Endothelial cell of umbilical vein (primary cell): ENCODE data around the gene KIRREL1. TPM values are rescaled to one million over a fixed set of nuclear protein-coding genes. Genes with fewer than 3 reads are reported as not detected.

Source experiments
- BruUV-seq: library from RNA; stranded (reverse); fragments of 400-500 nt; replicated peaks from 2 replicates; lab custom pipeline; 2021; lab: Mats Ljungman, UMichigan
- CTCF ChIA-PET: fragments of 300-600, 350-600 bp; sonication (Branson Sonifier 250); formaldehyde crosslinking; loops from one replicate; lab custom pipeline; 2021; ENCODE audit warnings: antibody characterized with exemption, inconsistent platforms; lab: Charles Lee
- POLR2A ChIA-PET: fragments of 300-600, 350-600 bp; sonication (Branson Sonifier 250); formaldehyde crosslinking; loops from one replicate; lab custom pipeline; 2021; ENCODE audit warnings: antibody characterized with exemption, inconsistent platforms; lab: Charles Lee
- DNase-seq: peaks from one replicate; pipeline ENCODE4 v3.0.0-alpha.2; 2011; ENCODE audit warnings: low read depth, low spot score
- FAIRE-seq: peaks from 2 replicates; lab custom pipeline; 2011; peaks lifted over from hg19 to GRCh38; lab: Jason Lieb, UNC
- H2AFZ ChIP-seq: 2 replicates; pipeline ENCODE4 v1.6.0; 2012; ENCODE audit warnings: low read depth, low read length, control low read depth, inconsistent platforms
- H3K27ac ChIP-seq: 2 replicates; pipeline ENCODE4 v1.5.1; 2011; ENCODE audit warnings: low read depth, mild to moderate bottlenecking, control low read depth, low read length, moderate library complexity; ENCODE audit not compliant: insufficient read depth
- H3K27me3 ChIP-seq, 2 experiments: 2 replicates each; pipeline versions ENCODE4 v1.6.0 to v1.6.1; 2011; ENCODE audit warnings: low read length in 2 of 2, mixed read lengths in 1 of 2; ENCODE audit not compliant: control insufficient read depth in 2 of 2, insufficient read depth in 2 of 2
- H3K36me3 ChIP-seq, 2 experiments: 2 replicates in 1 of 2; 3 replicates in 1 of 2; pipeline ENCODE4 v1.5.1; 2011; ENCODE audit warnings: low read length in 2 of 2, mild to moderate bottlenecking in 1 of 2, moderate library complexity in 1 of 2; ENCODE audit not compliant: control insufficient read depth in 2 of 2, insufficient read depth in 2 of 2; ENCODE audit errors: extremely low read depth in 1 of 2
- H3K4me1 ChIP-seq: 3 replicates; pipeline ENCODE4 v1.5.1; 2011; ENCODE audit warnings: mild to moderate bottlenecking, low read length; ENCODE audit not compliant: control insufficient read depth, insufficient read depth; ENCODE audit errors: extremely low read depth
- H3K4me2 ChIP-seq: 2 replicates; pipeline ENCODE4 v1.6.1; 2011; ENCODE audit warnings: low read length, control low read depth, mixed read lengths; ENCODE audit not compliant: insufficient read depth
- H3K4me3 ChIP-seq, 3 experiments: fragments of 200-600 bp in 1 of 3; sonication (generic), shearing (Covaris generic) in 1 of 3; replicated peaks in 1 of 3; 2 replicates each; pipeline ENCODE4 v1.5.1; 2011 to 2016; ENCODE audit warnings: control low read depth in 3 of 3, low read length in 3 of 3, mild to moderate bottlenecking in 2 of 3, inconsistent platforms in 1 of 3, low read depth in 1 of 3, moderate library complexity in 1 of 3; ENCODE audit not compliant: insufficient read depth in 1 of 3
- H3K79me2 ChIP-seq: 2 replicates; pipeline ENCODE4 v1.6.0; 2012; ENCODE audit warnings: low read length, inconsistent platforms; ENCODE audit not compliant: control insufficient read depth, insufficient read depth
- H3K9ac ChIP-seq: replicated peaks from 2 replicates; pipeline ENCODE3; 2011; ENCODE audit warnings: low read length, control low read depth; ENCODE audit not compliant: insufficient read depth; ENCODE audit errors: extremely low read depth
- H3K9me1 ChIP-seq: replicated peaks from 3 replicates; pipeline ENCODE4 v1.6.0; 2011; ENCODE audit warnings: mild to moderate bottlenecking, low read length; ENCODE audit not compliant: control insufficient read depth, insufficient read depth; ENCODE audit errors: extremely low read depth
- H3K9me3 ChIP-seq: replicated peaks from 2 replicates; pipeline ENCODE4 v1.5.1; 2012; ENCODE audit warnings: low read length, inconsistent platforms; ENCODE audit not compliant: control insufficient read depth, insufficient read depth
- H4K20me1 ChIP-seq: replicated peaks from 2 replicates; pipeline ENCODE3; 2011; ENCODE audit warnings: mild to moderate bottlenecking, low read length; ENCODE audit not compliant: control insufficient read depth, insufficient read depth; ENCODE audit errors: extremely low read depth
- EZH2 ChIP-seq: IDR thresholded peaks from 2 replicates; pipeline ENCODE4 v1.6.1; 2012; ENCODE audit warnings: borderline replicate concordance, low read depth, mild to moderate bottlenecking, moderate library complexity, low read length, inconsistent platforms; ENCODE audit not compliant: severe bottlenecking
- FOS ChIP-seq: IDR thresholded peaks from 2 replicates; pipeline ENCODE4 v1.6.1; 2011; ENCODE audit warnings: mild to moderate bottlenecking, low read length, moderate library complexity, borderline replicate concordance; ENCODE audit not compliant: insufficient read depth
- GATA2 ChIP-seq: IDR thresholded peaks from 2 replicates; pipeline ENCODE4 v1.7.0; 2011; ENCODE audit warnings: low read depth, mild to moderate bottlenecking, moderate library complexity, mixed read lengths, low read length; ENCODE audit not compliant: insufficient read length, insufficient read depth
- JUN ChIP-seq: IDR thresholded peaks from 2 replicates; pipeline ENCODE4 v1.6.1; 2011; ENCODE audit warnings: borderline replicate concordance, low read depth; ENCODE audit not compliant: insufficient read length, insufficient read depth
- MYC ChIP-seq: IDR thresholded peaks from one replicate; pipeline ENCODE4 v1.6.1; 2011; ENCODE audit warnings: mild to moderate bottlenecking, low read depth, low read length
- POLR2A ChIP-seq: IDR thresholded peaks from 2 replicates; pipeline ENCODE4 v1.6.1; 2012; ENCODE audit warnings: low read depth, mild to moderate bottlenecking, control low read depth, low read length
- POLR2AphosphoS5 ChIP-seq: IDR thresholded peaks from 2 replicates; pipeline ENCODE4 v1.6.1; 2012; ENCODE audit warnings: low read depth, mild to moderate bottlenecking, control low read depth, low read length, moderate library complexity; ENCODE audit not compliant: insufficient read depth
- dilution Hi-C: fragments of 300-500 bp; cut with MboI; formaldehyde crosslinking; loops from one replicate; pipeline ENCODE4 v1.15.0; 2019; ENCODE audit warnings: low sequenced_read_pairs; ENCODE audit not compliant: extremely low pct_ligation_motif_present
- intact Hi-C: fragments of 100-400 bp; cut with micrococcal nuclease; formaldehyde crosslinking; loops from one replicate; pipeline ENCODE4 v1.10.0; 2022
- polyA plus RNA-seq, 4 experiments: library from polyadenylated mRNA; depleted of rRNA in 3 of 4; stranded (reverse) in 3 of 4; unstranded in 1 of 4; fragments of >200 nt; gene quantifications; 2 replicates each; pipeline versions ENCODE4 v1.2.1 to v1.2.3, GENCODE V29; 2011 to 2012; ENCODE audit warnings: missing spikeins in 1 of 4
- total RNA-seq: library from RNA; stranded (reverse); gene quantifications from 2 replicates; pipeline ENCODE4 v1.2.3, GENCODE V29; 2021
- TF ChIP-seq, protein P1 (sequence below), 2 donors: IDR thresholded peaks; 1 replicate in 1 of 2; 2 replicates in 1 of 2; pipeline ENCODE4 v1.5.1; 2011; ENCODE audit warnings: low read length in 2 of 2, mild to moderate bottlenecking in 2 of 2, moderate library complexity in 2 of 2, control low read depth in 1 of 2, inconsistent platforms in 1 of 2, low read depth in 1 of 2; ENCODE audit not compliant: insufficient read depth in 1 of 2; ENCODE audit errors: extremely low read depth in 1 of 2
- TF ChIP-seq, protein P2 (sequence below): IDR thresholded peaks from 2 replicates; pipeline ENCODE4 v1.6.1; 2011; ENCODE audit not compliant: insufficient read depth, insufficient read length

Gene KIRREL1
- total and polyA plus RNA-seq, 2 donors (not counting 3 experiments of a cell fraction or from before 2014, with no cell fraction given) = 35.6 to 57.6 TPM

DNA sequence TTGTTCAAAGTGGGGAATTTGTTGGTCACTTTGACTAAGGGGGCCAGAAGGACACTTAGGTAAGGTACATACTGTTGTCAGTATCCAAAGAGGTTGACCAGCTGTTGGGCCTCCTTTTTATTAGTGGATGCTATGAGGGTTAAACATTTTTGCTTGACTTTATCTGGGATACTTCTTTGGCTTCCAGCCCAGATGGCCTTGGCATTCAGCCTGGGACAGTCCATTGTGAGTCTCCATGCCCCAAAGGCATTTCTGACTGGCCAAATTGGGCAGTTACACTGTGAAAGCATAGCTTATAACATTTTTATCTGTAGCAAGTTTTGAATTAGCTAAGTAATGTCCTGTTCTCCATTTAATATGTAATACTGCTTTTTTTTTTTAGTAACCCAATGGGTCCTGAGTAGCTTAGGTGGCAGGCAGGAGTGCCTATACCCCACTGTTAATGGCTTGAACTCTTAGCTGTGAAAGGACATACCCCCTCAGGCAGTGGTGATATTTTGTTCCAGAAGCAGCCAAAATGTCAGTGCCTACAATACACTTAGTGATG lies 151.8 kb downstream of the KIRREL1 start:
- FAIRE-seq = no peak
- H3K9me3 ChIP-seq = no peaks in the 10 kb centered on the region
- no peak overlapping the region for H3K4me2 ChIP-seq
- H3K4me1 ChIP-seq = peaks cover 14% of the 10 kb centered on the region
- H3K27me3 ChIP-seq = peaks cover 0 to 2% of the 10 kb centered on the region in 2 experiments
- peak; percentile 17 for DNase-seq
- no peak overlapping the region for H3K27ac ChIP-seq
- H4K20me1 ChIP-seq = no peaks in the 10 kb centered on the region
- ChIA-PET POLR2A (no interaction called here), CTCF (interaction anchor here (0.8 to 1.6 kb wide), 4 partner anchors 20 to 267 kb away, joined by 3 to 4 read pairs (median 3); no protein-coding TSS in a partner anchor)
- BruUV-seq = no TSS peak
- H3K9me1 ChIP-seq = no peaks in the 10 kb centered on the region
- intact Hi-C loops (no loop called here), dilution Hi-C loops (no loop called here)
- H3K36me3 ChIP-seq = no peaks in the 10 kb centered on the region
- no peak overlapping the region for H3K4me3 ChIP-seq
- no peak overlapping the region for H3K9ac ChIP-seq
- no peak overlapping the region for H2AFZ ChIP-seq
- no peak for TF ChIP-seq FOS
- no peak for TF ChIP-seq POLR2A
- TF ChIP-seq, protein P1, sequence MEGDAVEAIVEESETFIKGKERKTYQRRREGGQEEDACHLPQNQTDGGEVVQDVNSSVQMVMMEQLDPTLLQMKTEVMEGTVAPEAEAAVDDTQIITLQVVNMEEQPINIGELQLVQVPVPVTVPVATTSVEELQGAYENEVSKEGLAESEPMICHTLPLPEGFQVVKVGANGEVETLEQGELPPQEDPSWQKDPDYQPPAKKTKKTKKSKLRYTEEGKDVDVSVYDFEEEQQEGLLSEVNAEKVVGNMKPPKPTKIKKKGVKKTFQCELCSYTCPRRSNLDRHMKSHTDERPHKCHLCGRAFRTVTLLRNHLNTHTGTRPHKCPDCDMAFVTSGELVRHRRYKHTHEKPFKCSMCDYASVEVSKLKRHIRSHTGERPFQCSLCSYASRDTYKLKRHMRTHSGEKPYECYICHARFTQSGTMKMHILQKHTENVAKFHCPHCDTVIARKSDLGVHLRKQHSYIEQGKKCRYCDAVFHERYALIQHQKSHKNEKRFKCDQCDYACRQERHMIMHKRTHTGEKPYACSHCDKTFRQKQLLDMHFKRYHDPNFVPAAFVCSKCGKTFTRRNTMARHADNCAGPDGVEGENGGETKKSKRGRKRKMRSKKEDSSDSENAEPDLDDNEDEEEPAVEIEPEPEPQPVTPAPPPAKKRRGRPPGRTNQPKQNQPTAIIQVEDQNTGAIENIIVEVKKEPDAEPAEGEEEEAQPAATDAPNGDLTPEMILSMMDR (IDR thresholded peaks at IDR 0.05; ENCODE audit: extremely low read depth in 1 of 2, insufficient read depth in 1 of 2, low read depth in 1 of 2, low read length in 2 of 2) = no peak
- TF ChIP-seq GATA2 = no peak
- no peak for TF ChIP-seq JUN
- TF ChIP-seq MYC = no peak
- TF ChIP-seq, protein P2, sequence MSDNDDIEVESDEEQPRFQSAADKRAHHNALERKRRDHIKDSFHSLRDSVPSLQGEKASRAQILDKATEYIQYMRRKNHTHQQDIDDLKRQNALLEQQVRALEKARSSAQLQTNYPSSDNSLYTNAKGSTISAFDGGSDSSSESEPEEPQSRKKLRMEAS = no peak
- TF ChIP-seq EZH2 = no peak
- no peak for TF ChIP-seq POLR2AphosphoS5
- H3K79me2 ChIP-seq = no peaks in the 10 kb centered on the region
